ENCODE results near the gene EFNB3. TPM values are rescaled to one million over a fixed set of nuclear protein-coding genes. Genes with fewer than 3 reads are reported as not detected.

Gene EFNB3
- total RNA-seq, 1 experiment from 2014 or later: 1.5 TPM

GRCh38 chr17:7714721-7715594, 10.0 kb downstream of the EFNB3 start:
- no peaks in the 10 kb centered on the region for H3K9me3 ChIP-seq (ENCODE audit: insufficient read depth, low read depth)
- POLR2A ChIA-PET (ENCODE audit: unreplicated experiment): no interaction called here
- TF ChIP-seq CTCF (conservative IDR thresholded peaks at IDR 0.05) (no peak), EZH2 (IDR thresholded peaks at IDR 0.05; ENCODE audit: low read depth) (no peak)
- no peaks in the 10 kb centered on the region for H3K27me3 ChIP-seq (ENCODE audit: insufficient read depth, low read depth)
- intact Hi-C loops (cut with micrococcal nuclease; ENCODE audit: unreplicated experiment): no loop called here
- no peaks in the 10 kb centered on the region for H3K79me2 ChIP-seq (ENCODE audit: low read depth)
- no peak overlapping the region for H3K4me3 ChIP-seq
- H2AFZ ChIP-seq: no peak overlapping the region
- CTCF ChIA-PET: interaction anchor here (1.1 kb wide), 1 partner anchor 16 kb away, joined by 4 read pairs; no protein-coding TSS in a partner anchor
- H3K36me3 ChIP-seq (ENCODE audit: low read depth): no peaks in the 10 kb centered on the region
- no peaks in the 10 kb centered on the region for H3K9me2 ChIP-seq (ENCODE audit: insufficient read depth)
- H3F3A ChIP-seq (ENCODE audit: insufficient read depth, low read depth): peaks cover 2% of the 10 kb centered on the region; the same call in 1 of the 2 replicates
- no TSS peak for BruUV-seq (replicated peaks)
- no peak overlapping the region for H3K27ac ChIP-seq
- peaks cover 7% of the 10 kb centered on the region for H3K4me1 ChIP-seq (replicated peaks; ENCODE audit: insufficient read depth)
- no peaks in the 10 kb centered on the region for H4K20me1 ChIP-seq (ENCODE audit: insufficient read depth)
- DNase-seq: no peak
- no peak overlapping the region for H3K4me2 ChIP-seq

- Histone ChIP-seq H3K4me1 (replicated peaks; ENCODE audit: insufficient read depth) (peaks cover 7% of the 10 kb centered on the region), H3K9me3 (ENCODE audit: insufficient read depth, low read depth) (no peaks in the 10 kb centered on the region), H4K20me1 (ENCODE audit: insufficient read depth) (no peaks in the 10 kb centered on the region), H3K27me3 (ENCODE audit: insufficient read depth, low read depth) (no peaks in the 10 kb centered on the region), H3K9me2 (ENCODE audit: insufficient read depth) (no peaks in the 10 kb centered on the region), H3F3A (ENCODE audit: insufficient read depth, low read depth) (peaks cover 2% of the 10 kb centered on the region; the same call in 1 of the 2 replicates), H3K79me2 (ENCODE audit: low read depth) (no peaks in the 10 kb centered on the region), H2AFZ (peak overlapping the region; percentile 86), H3K27ac (no peak overlapping the region), H3K36me3 (ENCODE audit: low read depth) (no peaks in the 10 kb centered on the region), H3K4me2 (peak overlapping the region; percentile 84), H3K4me3 (peak overlapping the region; percentile 67; the same call in 1 of the 2 replicates)
- TSS peak; percentile 77 for BruUV-seq (replicated peaks)
- DNase-seq: no peak
- ChIA-PET CTCF (interaction anchor here (0.7 to 1.2 kb wide), 5 partner anchors 84 to 379 kb away, joined by 3 to 15 read pairs (median 3); no protein-coding TSS in a partner anchor), POLR2A (ENCODE audit: unreplicated experiment) (interaction anchor here (0.5 to 0.7 kb wide), 5 partner anchors 119 to 671 kb away, joined by 3 to 10 read pairs (median 3); no protein-coding TSS in a partner anchor)
- TF ChIP-seq CTCF (conservative IDR thresholded peaks at IDR 0.05) (no peak), EZH2 (IDR thresholded peaks at IDR 0.05; ENCODE audit: low read depth) (no peak)
- intact Hi-C loops (cut with micrococcal nuclease; ENCODE audit: unreplicated experiment): loop anchor here (2.0 kb wide), 1 partner anchor 27 kb away; the partner anchor contains the start of gene WRAP53
Measured at GRCh38 chr17:7715936-7716886, 11.2 kb downstream of the EFNB3 start.

Data from PC-9 (cell line).